NCI-H2196 treated with DMSO at 0.1 percent for 48 hours (cell line): ENCODE results near the gene URI1.
"Not testable (repeated sequence)": the region's sequence is repeated elsewhere in the genome, so short reads cannot be mapped to it uniquely, and the experiment has no call there.

ENCODE experiments used
- DNase-seq: peaks from one replicate; lab custom pipeline; 2025; ENCODE audit not compliant: unreplicated experiment; lab: John Stamatoyannopoulos, UW

Gene URI1

DNA sequence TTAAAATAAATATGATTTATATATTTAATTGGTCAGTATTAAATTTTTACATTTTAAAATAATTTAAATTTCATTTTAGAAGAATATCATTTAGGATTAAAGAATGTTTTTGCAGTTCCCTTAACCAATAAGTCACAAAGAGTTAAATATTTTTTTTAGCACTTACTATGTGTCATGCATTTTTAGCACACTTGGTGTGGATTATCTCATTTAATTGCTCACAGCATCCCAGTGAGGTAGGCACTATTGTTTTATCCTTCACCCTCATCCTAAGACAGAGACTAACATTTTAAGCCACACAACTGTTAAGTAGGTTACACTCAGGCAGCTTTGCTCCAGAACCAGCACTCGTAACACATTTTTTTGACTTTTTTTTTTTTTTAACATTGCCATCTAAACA lies 78.2 kb downstream of the URI1 start:
- no peak for DNase-seq

DNA sequence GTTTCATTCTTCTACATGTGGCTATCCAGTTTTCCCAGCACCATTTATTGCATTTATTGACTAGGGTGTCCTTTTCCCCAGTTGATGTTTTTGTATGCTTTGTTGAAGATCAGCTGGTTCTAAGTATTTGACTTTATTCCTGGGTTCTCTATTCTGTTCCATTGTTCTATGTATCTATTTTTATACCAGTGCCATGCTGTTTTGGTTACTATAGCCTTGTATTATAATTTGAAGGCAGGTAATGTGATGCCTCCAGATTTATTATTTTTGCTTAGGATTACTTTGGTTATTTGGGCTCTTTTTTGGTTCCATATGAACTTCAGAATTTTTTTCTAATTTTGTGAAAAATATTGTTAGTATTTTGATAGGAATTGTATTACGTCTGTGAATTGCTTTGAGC lies 80.6 kb downstream of the URI1 start:
- DNase-seq, result no peak

DNA sequence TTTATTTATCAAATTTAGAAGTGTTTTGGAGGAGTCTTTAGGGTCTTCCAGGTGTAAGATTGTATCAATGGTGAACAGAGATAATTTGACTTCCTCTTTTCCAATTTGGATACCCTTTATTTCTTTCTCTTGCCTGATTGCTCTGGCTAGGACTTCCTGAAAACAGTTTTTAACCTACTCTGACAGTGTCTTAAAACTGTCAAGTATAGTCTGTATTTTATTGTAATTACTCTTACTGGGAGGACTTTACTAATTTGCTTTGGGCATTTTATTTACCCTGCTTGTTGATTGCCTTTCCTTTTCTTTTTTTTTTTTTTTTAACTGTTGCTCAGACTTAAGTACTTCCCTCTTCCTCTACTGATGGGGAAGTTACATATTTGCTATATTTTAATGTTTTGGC lies 81.3 kb downstream of the URI1 start:
- no peak for DNase-seq

DNA sequence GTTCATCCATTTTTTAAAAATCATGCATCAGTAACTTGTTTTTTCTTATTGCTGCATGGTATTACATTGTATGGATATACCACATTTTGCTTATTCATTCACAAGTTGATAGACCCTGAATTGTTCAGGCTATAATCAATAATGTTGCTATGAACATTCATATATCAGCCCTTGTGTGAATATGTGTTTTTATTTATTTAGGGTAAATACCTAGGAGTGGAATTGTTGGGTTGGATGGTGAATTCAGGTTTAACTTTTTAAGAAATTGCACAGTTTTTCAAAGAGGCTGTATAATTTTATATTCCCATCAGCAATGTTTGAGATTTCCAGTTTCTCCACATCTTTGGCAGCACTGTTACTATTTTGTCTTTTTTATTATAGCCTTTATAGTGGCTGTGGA lies 82.1 kb downstream of the URI1 start:
- DNase-seq, result no peak

DNA sequence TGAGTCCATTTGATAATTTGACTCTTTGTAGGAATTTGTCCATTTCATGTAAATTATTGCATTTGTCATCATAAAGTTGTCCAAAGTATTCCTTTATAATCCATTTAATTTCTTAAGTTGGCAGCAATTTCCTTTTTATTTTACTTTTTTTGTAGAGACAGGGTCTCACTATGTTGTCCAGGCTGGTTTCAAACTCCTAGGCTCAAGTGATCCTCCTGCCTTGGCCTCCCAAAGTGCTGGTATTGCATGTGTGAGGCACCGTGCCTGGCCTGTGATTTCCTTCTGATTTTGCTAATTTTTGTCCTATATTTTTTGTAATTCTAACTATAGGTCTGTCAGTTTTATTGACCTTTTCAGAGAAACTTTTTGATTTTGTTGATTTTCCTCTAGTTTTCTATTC lies 84.9 kb downstream of the URI1 start:
- no peak for DNase-seq

DNA sequence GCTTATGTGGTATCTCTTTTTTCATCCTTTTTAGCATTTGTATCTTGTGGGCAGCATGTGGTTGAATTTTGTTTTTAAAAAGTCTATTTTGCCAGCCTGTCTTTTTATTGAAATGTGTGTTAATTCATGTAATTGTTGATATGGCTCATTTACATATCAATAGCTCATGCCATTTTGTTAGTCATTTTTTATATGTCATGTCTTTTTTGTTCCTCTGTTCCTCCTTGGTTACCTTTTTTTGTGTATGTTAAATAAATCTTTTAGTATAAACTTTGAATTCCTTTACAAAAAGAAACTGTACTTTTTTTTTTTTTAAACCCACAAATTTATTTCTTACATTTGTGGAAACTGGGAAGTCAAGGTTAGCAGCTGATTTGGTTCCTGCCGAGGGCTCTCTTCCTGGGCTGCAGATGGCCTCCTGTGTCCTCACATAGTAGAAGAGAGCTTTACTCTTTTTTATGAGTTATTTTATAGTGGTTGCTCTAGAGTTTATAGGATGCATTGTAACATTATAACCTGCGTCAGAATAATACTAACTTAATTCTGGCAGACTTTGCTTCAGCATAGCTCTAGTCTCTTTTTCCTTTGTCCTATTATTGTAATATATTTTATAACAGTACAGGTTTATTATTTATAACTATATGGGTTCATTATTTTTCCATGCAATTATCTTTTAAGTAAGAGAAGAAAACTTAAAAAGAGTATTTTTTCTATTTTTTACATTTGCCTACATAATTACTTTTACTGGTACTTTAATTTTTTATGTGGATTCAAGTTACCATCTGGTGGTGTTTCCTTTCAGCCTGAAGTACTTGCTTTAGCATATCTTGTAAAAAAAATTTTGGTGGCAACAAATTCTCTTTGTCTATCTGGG lies 86.3 kb downstream of the URI1 start:
- DNase-seq, result no peak

DNA sequence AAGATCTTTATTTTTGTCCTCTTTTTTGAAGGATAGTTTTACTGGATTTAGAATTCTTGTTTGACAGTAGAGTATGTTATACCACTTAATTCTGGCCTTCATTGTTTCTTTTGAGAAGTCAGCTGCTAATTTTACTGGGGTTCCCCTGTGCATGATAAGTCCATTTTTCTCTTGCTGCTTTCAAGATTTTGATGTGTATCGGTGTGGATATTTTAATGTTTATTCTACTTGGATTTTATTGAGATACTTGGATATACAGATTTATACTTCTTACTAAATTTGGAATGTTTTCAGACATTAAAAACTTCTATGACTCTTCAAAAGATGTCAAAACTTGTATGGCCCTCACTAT lies 86.9 kb downstream of the URI1 start:
- no peak for DNase-seq

DNA sequence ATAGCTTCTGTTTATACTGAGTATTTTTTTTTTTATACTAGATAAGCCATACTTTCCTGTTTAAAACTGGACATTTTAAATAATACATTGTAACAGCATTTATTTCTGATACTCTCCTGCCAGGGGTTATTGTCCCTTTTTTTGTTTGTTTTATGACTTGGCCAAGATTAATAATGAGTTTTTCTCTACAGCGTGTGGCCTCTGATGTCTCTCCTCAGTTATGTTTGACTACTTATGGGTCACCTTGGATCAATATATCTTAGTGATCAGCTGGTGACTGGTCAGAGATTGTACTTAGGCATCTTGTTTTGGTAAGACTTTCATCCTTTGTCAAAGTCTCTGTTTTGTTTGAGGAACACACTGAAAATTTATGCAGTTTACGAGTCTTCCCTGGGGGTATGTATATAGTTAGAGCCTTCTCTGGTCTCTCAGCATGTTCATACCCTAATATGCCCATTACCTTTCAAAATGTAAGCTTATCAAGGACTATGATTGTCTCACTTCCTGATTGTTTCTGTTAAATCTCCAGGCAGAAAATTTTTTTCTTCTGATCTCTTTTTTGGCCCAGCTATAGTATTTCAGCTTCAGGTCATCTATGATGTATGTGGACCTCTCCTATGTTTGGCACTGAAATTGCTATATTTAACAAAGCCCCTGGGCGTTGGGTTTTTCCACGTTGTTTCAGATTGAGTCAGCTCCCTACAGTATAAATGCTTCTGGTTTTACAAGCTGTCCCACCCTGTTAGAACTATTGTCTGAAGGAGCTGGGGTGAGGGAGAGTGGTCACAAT lies 87.9 kb downstream of the URI1 start:
- DNase-seq, result no peak

DNA sequence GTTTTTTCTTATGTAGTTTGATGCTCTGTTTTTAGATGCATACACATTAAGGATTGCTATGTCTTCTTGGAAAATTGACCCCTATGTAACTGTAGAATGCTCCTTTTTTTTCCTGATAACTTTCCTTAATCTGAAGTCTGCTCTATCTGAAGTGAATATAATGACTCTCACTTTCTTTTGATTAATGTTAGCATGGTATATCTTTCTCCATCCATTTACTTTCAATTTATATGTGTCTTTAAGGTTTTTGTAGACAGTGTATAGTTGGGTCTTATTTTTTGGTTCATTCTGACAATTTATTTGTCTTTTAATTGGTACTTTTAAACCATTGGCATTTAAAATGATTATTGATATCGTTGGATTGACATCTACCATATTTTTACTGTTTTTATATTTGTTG lies 92.3 kb downstream of the URI1 start:
- no peak for DNase-seq

DNA sequence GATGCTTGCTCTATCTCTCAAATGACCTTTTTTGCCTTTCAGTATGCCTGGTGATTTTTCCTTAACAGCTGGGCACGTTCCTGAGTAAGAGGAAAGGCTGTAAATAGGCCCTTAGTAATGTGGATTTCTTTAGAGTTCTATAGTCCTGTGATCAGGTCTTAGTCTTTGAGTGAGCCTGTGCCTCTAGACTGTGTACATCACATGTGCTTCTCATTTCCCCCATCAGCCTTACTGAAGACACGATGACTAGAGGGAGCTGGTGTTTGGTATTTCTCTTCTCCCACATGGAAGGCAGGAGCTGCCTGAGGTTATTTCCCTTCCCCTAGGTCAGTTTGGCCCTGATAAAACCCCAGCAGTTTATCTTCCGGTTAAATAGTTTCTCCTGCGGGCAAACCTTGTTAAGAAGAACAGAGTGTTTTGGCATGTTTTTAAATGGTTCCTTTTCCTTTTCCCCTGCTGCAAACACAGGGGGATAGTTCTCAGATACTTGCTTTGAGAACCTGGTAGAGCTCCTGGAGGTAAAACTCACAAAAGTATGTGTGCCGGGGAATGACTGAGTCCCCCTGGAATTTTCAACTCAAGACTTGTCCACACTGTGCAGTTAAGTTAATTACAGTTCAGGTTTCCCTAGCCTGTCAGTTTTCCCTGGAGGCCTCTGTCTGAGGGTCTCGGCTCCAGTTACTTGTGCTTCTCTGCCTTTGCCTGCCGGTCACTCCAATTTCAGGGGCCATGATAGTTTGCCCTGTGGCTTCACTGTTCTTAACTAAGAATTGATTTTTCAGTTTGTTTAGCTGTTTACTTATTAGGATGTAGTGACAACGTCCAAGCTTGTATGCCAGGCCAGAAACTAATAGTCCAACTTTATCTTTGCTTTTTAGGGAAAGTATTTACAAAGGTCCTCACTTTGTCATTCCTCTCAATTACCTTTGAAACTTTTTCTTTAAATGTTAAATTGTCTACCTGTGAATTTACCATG lies 94.4 kb downstream of the URI1 start:
- DNase-seq, result no peak

DNA sequence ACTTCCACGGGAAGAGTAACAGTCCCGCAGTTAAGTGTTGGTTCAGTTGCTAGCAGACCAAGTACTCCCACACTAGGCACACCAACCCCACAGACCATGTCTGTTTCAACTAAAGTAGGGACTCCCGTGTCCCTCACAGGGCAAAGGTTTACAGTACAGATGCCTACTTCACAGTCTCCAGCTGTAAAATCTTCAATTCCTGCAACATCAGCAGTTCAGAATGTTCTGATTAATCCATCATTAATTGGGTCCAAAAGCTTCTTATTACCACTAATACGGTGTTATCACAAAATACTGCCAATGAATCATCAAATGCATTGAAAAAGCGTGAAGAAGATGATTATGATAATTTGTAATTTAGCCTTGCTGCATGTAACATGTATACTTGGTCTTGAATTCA lies 95.8 kb downstream of the URI1 start:
- DNase-seq, result no peak

DNA sequence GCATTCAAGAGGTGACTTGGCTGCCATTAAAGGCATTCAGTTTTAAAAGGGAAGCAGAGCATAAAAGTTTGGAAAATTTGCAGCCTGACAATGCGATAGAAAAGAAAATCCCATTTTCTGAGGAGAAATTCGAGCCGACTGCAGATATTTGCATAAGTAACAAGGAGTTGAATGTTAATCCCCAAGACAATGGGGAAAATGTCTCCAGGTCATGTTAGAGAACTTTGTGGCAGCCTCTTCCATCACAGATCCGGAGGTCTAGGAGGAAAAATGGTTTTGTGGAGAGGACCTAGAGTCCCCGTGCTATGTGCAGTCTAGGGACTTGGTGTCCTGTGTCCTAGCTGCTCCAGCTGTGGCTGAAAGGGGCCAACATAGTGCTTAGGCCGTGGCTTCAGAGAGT lies 99.9 kb downstream of the URI1 start:
- not testable (repeated sequence) for DNase-seq

DNA sequence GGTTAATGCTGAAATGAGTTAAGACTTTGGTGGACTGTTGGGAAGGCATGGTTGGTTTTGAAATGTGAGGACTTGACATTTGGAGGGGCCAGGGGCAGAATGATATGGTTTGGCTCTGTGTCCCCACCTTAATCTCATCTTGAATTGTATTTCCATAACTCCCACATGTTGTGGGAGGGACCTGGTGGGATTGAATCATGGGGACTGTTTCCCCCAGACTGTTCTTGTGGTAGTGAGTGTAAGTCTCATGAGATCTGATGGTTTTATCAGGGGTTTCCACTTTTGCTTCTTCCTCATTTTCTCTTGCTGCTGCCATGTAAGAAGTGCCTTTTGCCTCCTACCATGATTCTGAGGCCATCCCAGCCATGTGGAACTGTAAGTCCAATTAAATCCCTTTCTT lies 101.0 kb downstream of the URI1 start:
- not testable (repeated sequence) for DNase-seq

DNA sequence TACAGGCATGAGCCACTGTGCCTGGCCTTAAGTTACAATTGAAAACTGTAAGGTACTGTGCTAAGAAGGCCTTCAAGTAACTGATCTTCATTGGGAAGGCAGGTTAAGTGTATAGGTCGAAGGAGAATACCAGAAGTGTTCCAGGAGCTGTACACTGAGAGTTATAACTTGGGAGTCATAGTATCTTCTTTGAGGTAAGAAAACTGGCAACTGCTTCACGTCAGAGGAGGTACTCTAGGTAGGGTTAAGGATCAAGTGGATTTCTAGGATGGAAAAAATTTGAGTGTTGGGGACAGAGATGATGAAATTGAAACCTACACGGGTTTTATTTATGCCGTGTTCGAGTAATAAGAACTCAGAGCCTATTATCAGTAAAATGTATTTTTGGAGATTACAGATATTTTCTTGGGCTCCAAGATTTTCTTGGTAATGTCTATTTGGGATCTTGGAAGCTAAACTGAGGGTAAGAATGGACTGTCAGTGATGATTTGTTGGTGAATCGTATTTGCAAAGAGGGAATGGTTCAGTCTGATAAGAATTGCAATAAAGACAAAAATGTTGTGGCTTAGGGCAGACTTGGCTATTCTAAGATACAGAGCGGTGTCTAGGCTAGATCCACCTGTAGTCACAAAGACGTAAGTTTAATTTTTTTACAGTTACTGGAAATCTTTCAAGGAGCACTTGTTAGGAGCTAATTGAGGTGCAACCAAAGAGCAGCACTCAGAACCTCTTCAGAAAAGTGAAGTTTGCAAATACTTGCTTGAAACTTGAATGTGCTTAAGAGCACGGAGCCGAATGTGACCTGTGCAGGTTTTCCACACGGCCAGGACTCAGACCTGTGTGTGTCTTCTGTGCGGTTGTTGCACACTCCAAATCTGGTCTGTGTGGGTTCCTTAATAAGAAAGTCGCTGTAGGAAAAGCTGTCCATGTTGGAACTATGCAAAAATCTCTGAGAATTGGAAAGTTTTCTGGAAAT lies 102.5 kb downstream of the URI1 start:
- no peak for DNase-seq

DNA sequence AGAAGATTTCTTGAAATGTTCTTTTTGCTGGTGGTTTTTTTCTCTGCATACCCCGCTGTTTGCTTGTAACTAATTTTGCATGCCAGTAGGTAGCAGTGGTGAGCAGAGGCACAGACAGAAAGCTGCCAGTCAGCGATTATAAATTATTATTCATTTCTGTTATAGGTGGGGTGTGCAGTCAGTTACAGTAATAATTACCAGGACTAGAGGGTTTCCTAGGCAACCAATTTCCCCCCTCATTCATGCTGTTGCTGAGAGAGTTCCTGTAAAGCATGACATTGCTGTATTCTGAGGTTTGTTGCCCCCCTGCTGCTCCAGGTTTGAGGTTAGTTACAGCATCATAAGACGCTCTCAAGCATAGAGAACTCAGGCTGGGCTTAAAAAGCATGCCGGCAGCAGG lies 104.5 kb downstream of the URI1 start:
- DNase-seq, result no peak

DNA sequence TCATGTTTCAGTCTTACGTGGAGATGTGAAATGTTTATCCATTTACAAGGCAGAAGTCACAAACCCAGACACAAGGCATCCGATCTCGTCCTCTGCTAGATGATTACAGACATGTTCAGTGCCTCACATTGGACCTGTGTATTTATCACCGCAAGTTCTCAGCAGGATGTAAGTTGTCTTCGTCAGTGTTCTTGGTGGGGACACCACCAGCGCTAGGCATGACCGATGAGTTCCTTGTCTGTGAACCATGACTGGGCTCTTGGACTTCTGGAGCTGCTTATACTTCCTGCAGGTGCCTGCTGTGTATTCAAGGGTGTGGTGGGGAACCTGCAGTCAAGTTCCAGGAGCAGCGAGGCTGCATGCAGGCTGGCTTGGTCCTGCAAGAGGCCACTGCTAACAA lies 105.4 kb downstream of the URI1 start:
- no peak for DNase-seq

DNA sequence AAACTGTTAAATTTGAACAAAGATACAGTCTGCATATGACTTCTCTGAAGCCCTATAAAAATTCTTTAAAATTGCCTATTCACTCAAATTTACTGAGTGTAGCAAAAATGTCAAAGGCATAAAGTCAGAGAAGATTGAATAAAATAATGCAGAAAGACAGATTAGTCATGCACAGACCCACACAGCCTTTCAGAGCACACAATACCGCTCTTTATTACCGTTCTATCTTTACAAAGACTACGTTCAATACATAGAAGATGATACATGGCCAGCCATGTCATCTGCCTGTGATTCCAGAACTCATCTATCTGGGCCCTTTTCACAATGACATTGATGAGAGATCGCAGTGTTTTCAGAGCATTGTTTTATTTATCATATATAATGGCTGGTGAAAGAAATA lies 107.2 kb downstream of the URI1 start:
- DNase-seq, result no peak

DNA sequence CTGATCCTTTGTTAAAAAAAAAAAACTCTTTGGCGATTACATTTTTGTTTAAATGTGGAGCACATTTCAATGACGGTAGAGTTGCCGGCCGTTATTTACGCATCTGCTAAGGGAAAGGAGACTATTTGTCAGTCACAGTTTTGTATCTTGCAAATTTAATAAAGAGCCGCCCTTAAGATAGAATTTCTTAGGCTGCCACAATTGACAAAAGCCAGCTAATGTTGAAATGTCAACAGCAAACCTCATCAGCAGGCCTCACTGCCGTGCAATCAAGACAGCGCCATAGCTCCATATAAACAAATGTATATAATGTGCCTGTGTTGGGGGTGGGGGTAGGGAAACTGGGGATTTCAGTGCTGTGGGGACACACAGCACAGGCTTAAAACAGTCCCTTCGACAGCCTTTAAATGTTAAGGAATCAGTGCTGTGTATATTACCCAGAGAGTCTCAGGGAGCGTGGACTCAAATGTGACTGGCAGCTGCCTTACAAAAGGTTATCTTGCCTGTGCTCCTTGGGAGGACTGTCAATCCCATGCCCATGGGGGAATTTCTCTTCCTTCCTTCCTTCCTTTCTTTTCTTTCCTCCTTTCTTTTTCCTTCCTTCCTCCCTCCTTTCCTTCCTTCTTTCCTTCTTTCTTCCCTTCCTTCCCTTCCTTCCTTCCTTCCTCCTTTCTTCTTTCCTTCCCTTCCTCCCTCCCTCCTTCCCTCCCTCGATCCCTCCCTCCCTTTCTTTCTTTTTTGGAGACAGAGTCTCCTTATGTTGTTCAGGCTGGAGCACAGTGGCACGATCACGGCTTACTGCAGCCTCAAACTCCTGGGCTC lies 108.0 kb downstream of the URI1 start:
- DNase-seq, result no peak
